MCF 10A (cell line): ENCODE results near the gene AQP5. TPM values are rescaled to one million over a fixed set of nuclear protein-coding genes. Genes with fewer than 3 reads are reported as not detected.

Experiments
- BruUV-seq: library from RNA; stranded (reverse); fragments of 400-500 nt; replicated peaks from 2 replicates; lab custom pipeline; 2021; lab: Mats Ljungman, UMichigan
- CTCF ChIA-PET: fragments of 300-600 bp; sonication (Branson Sonifier 250); formaldehyde crosslinking; extraction: SDS; loops from one replicate; lab custom pipeline; 2021; ENCODE audit warnings: antibody characterized with exemption, inconsistent platforms; lab: Yijun Ruan, JAX
- POLR2A ChIA-PET: fragments of 300-600, 350-650 bp; sonication (Branson Sonifier 250); formaldehyde crosslinking; extraction: SDS; loops from one replicate; lab custom pipeline; 2020; ENCODE audit warnings: antibody characterized with exemption, inconsistent platforms; lab: Yijun Ruan, JAX
- DNase-seq: peaks from one replicate; pipeline ENCODE4 v3.0.0-alpha.2; 2018; ENCODE audit not compliant: unreplicated experiment
- H3K27ac Mint-ChIP-seq: one replicate; pipeline ENCODE4 v1.8.0; 2022; ENCODE audit warnings: mild to moderate bottlenecking, low read depth, mixed read lengths; ENCODE audit not compliant: unreplicated experiment
- H3K27me3 Mint-ChIP-seq: one replicate; pipeline ENCODE4 v1.8.0; 2022; ENCODE audit warnings: mixed read lengths; ENCODE audit not compliant: insufficient read depth, unreplicated experiment
- H3K36me3 Mint-ChIP-seq: one replicate; pipeline ENCODE4 v1.8.0; 2022; ENCODE audit warnings: mild to moderate bottlenecking, moderate library complexity, mixed read lengths; ENCODE audit not compliant: insufficient read depth, unreplicated experiment
- H3K4me1 Mint-ChIP-seq: one replicate; pipeline ENCODE4 v1.8.0; 2022; ENCODE audit warnings: mixed read lengths; ENCODE audit not compliant: insufficient read depth, unreplicated experiment
- H3K4me3 Mint-ChIP-seq: one replicate; pipeline ENCODE4 v1.8.0; 2022; ENCODE audit warnings: mild to moderate bottlenecking, moderate library complexity, mixed read lengths; ENCODE audit not compliant: unreplicated experiment
- H3K9me3 Mint-ChIP-seq: one replicate; pipeline ENCODE4 v1.8.0; 2022; ENCODE audit warnings: mixed read lengths; ENCODE audit not compliant: unreplicated experiment
- CTCF ChIP-seq: fragments of 200-600 bp; IDR thresholded peaks from one replicate; pipeline ENCODE4 v1.8.0; 2022; ENCODE audit warnings: antibody characterized with exemption, mild to moderate bottlenecking; ENCODE audit not compliant: unreplicated experiment
- intact Hi-C: fragments of 100-400 bp; cut with micrococcal nuclease; formaldehyde crosslinking; loops from 2 replicates; pipeline ENCODE4 v1.14.1; 2022
- total RNA-seq: library from RNA; stranded (reverse); gene quantifications from 2 replicates; pipeline ENCODE4 v1.2.3, GENCODE V29; 2022

The AQP5 gene
- total RNA-seq, 1 experiment from 2014 or later, result not detected

DNA sequence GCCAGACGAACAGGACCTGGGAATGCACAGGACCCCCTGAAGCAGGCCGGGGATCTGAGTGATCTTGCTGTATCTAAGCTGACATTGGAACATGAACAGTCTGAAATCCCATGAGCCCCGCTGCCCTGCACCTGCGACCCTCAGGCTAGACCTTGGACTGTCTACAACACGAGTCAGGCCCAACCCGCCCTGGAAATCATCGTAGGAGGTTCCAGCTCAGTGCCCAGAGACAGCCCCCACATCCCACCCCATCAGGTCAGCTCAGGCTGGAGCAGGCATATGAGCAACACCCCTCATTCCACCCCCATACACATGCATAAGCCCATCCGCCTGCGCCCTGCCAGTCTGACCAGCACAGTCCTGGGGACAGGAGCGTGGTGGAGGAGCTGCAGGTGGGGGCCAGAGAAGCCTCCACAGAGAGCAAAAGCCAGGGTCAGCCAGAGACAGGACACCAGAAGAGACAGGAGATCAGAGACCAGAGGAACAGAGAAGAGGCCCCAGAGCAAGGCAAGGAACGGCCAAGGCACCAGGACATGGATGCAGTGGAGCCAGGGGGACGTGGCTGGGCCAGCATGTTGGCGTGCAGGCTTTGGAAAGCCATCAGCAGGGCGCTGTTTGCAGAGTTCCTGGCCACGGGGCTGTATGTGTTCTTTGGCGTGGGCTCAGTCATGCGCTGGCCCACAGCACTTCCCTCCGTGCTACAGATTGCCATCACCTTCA lies 11.1 kb downstream of the AQP5 start, which contains the start of gene AQP6:
Gene AQP6 (plus strand): TSS at position 307 of the 720 bp plus-strand sequence. CDS start 227 bp downstream, at position 534.
- no peak for TF ChIP-seq CTCF
- no TSS peak for BruUV-seq
- no peaks in the 10 kb centered on the region for H3K36me3 Mint-ChIP-seq
- no peak within 1 kb of the TSS for H3K4me3 Mint-ChIP-seq
- DNase-seq, result no peak
- ChIA-PET POLR2A (interaction anchor here (1.2 kb wide), 1 partner anchor 22 kb away, joined by 3 read pairs; no protein-coding TSS in a partner anchor), CTCF (interaction anchor here (0.6 to 8.8 kb wide), 6 partner anchors 22 to 96 kb away, joined by 3 to 241 read pairs (median 5); no protein-coding TSS in a partner anchor)
- no peaks in the 10 kb centered on the region for H3K27me3 Mint-ChIP-seq
- H3K4me1 Mint-ChIP-seq, result no peaks in the 10 kb centered on the region
- intact Hi-C loops, result no loop called here
- H3K27ac Mint-ChIP-seq, result no peak within 1 kb of the TSS
- no peaks in the 10 kb centered on the region for H3K9me3 Mint-ChIP-seq

- ChIA-PET POLR2A (interaction anchor here (0.6 kb wide), 1 partner anchor 105 kb away, joined by 3 read pairs; no protein-coding TSS in a partner anchor), CTCF (interaction anchor here (0.6 to 2.0 kb wide), 2 partner anchors 65 to 81 kb away, joined by 3 to 7 read pairs; no protein-coding TSS in a partner anchor)
- no peak for DNase-seq
- H3K9me3 Mint-ChIP-seq, result no peaks in the 10 kb centered on the region
- no peaks in the 10 kb centered on the region for H3K4me1 Mint-ChIP-seq
- TF ChIP-seq CTCF, result no peak
- H3K36me3 Mint-ChIP-seq, result no peaks in the 10 kb centered on the region
- no peak overlapping the region for H3K4me3 Mint-ChIP-seq
- no peaks in the 10 kb centered on the region for H3K27me3 Mint-ChIP-seq
- BruUV-seq, result no TSS peak
- H3K27ac Mint-ChIP-seq, result no peak overlapping the region
- intact Hi-C loops, result no loop called here
Observed at GRCh38 chr12:49973361-49973830, 11.7 kb downstream of the AQP5 start.

DNA sequence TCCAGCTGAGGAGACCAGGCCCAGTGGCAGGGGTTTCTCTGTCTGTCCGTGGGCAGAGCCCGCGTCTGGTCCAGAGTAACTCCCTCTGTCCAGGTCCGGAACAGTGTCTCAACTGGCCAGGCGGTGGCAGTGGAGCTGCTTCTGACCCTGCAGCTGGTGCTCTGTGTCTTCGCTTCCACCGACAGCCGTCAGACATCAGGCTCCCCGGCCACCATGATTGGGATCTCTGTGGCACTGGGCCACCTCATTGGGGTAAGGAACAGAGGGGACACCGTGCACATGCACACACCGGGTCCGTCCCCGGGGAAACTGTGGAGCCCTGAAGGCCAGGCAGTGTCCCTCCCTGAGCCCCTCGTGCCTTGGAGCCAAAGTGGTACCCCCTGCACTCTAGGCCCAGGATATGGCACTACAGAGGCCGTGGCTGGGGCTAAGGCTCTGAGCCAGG lies 12.6 kb downstream of the AQP5 start:
- Mint-ChIP-seq H3K27me3 (no peaks in the 10 kb centered on the region), H3K36me3 (no peaks in the 10 kb centered on the region), H3K27ac (no peak overlapping the region), H3K4me3 (no peak overlapping the region), H3K4me1 (no peaks in the 10 kb centered on the region), H3K9me3 (no peaks in the 10 kb centered on the region)
- no peak for TF ChIP-seq CTCF
- ChIA-PET POLR2A (interaction anchor here (0.6 kb wide), 1 partner anchor 106 kb away, joined by 3 read pairs; no protein-coding TSS in a partner anchor), CTCF (interaction anchor here (0.6 to 0.9 kb wide), 5 partner anchors 8 to 216 kb away, joined by 3 to 7 read pairs (median 4); partner anchors contain the start of gene CERS5)
- intact Hi-C loops, result no loop called here
- BruUV-seq, result no TSS peak
- DNase-seq, result no peak

DNA sequence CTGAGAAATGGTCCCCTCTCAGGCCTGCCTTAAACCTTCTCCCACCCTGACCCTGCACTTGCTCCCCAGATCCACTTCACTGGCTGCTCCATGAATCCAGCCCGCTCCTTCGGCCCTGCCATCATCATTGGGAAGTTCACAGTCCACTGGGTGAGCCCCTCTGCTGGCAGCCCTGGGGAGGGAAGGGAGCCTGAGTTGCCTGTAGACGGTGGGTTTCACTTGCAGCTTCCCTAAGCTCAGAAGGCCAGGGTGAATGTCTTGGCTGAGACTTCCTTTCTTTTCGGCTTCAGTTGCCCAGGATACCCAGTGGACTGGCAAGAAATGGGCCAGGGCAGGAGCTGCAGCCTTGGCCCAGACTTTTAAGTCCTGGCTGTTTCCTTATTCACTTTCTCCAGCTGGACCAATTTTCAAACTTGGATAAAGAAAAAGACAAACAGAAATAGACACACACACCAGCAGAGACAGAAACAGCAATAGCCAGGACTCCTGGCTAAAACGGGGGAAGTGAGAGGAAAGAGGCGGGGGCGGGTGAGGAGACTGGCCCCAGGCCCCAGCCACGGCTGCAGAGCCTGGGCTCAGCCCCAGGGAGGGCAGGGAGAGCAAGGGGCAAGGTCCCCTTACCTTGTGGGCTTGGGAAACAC lies 13.1 kb downstream of the AQP5 start:
- no peaks in the 10 kb centered on the region for H3K36me3 Mint-ChIP-seq
- no TSS peak for BruUV-seq
- POLR2A ChIA-PET, result no interaction called here
- intact Hi-C loops, result no loop called here
- DNase-seq, result no peak
- H3K4me3 Mint-ChIP-seq, result no peak overlapping the region
- no peaks in the 10 kb centered on the region for H3K4me1 Mint-ChIP-seq
- H3K9me3 Mint-ChIP-seq, result no peaks in the 10 kb centered on the region
- CTCF ChIA-PET, result interaction anchor here (0.6 to 1.2 kb wide), 7 partner anchors 8 to 215 kb away, joined by 3 to 7 read pairs (median 3); partner anchors contain the start of gene CERS5
- no peaks in the 10 kb centered on the region for H3K27me3 Mint-ChIP-seq
- no peak for TF ChIP-seq CTCF
- no peak overlapping the region for H3K27ac Mint-ChIP-seq
